Activated CD8-positive, alpha-beta T cell treated with anti-CD3 and anti-CD28 coated beads, Interleukin-2, amount 10 ng/mL, durations not matched to agents 7 days and 5 days (primary cell): ENCODE results near the gene MACROD2. TPM values are rescaled to one million over a fixed set of nuclear protein-coding genes. Genes with fewer than 3 reads are reported as not detected.

ENCODE experiments used
- ATAC-seq: fragments of 150-1000 bp; cut with Tn5 transposase; one replicate; pipeline ENCODE4 v1.10.0; 2021; ENCODE audit warnings: moderate library complexity
- CTCF ChIA-PET: fragments of 350-600 bp; sonication (Branson Sonifier 250); formaldehyde crosslinking; loops from one replicate; lab custom pipeline; 2021; ENCODE audit warnings: antibody characterized with exemption; lab: Charles Lee
- POLR2A ChIA-PET: fragments of 350-600 bp; sonication (Branson Sonifier 250); formaldehyde crosslinking; loops from one replicate; lab custom pipeline; 2021; ENCODE audit warnings: antibody characterized with exemption; lab: Charles Lee
- DNase-seq: peaks from one replicate; pipeline ENCODE4 v3.0.0-alpha.2; 2020
- H3K27ac Mint-ChIP-seq: one replicate; pipeline ENCODE4 v1.8.0; 2021; ENCODE audit warnings: mild to moderate bottlenecking, mixed read lengths
- H3K27me3 Mint-ChIP-seq: one replicate; pipeline ENCODE4 v1.8.0; 2021; ENCODE audit warnings: low read depth, mixed read lengths
- H3K36me3 Mint-ChIP-seq: one replicate; pipeline ENCODE4 v1.8.0; 2021; ENCODE audit warnings: low read depth, mixed read lengths
- H3K4me1 Mint-ChIP-seq: one replicate; pipeline ENCODE4 v1.8.0; 2021; ENCODE audit warnings: low read depth, mixed read lengths
- H3K4me3 Mint-ChIP-seq: one replicate; pipeline ENCODE4 v1.8.0; 2021; ENCODE audit warnings: mild to moderate bottlenecking, mixed read lengths
- H3K9me3 Mint-ChIP-seq: one replicate; pipeline ENCODE4 v1.8.0; 2022; ENCODE audit warnings: mixed read lengths; ENCODE audit not compliant: insufficient read depth
- total RNA-seq, 2 experiments: library from RNA; stranded (reverse); gene quantifications; one replicate each; pipeline ENCODE4 v1.2.3, GENCODE V29; 2021

Gene MACROD2
- total RNA-seq, 2 experiments from 2014 or later: 0.08 TPM; not detected in 1

DNA sequence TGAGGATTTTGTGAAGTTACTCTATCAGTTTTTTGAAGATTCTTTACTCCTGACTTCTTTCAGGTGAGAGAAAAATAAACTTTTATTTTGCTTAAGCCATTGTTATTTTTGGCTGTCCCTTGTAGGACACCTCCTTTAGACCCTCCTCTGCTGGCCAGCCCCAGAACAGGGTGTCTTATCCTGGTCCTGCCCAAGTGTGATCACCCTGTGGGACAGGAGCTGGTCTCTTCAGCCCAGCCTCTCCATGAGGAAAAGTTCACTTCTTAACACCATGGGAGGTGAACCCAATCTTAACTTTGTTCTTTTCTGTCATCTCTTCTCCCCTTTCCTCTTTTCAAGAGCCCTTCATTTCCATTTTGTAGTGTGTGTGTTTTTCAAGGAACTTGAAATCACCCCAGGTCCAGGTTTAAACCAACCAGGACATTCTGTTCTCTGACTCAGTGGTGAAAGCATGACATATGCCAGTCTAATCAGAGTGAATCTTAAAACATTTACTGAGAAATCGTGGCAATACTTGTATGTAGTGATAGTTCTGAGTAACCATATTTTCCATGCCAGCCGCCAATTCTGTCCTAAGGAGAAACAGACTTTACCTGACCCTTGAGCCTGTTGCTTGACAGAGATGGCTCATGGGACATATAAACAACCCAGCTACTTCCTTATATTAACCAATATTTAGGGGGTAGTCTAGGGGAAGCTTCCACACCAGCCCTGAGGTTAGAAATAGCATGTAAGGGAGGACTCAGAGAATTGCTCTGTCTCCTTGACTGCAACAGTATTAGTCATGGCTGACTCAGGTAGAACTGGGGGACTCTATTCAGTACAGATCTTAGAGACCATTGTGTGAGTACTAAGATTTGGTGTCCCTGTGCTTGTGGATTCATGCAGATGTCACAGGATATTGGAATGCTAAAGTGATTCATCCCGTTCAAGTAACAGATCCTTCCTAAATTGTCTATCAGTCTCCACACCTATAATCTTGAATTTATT, 293.3 kb downstream of the MACROD2 start:
- H3K27ac Mint-ChIP-seq: no peak overlapping the region
- ATAC-seq (no peak), DNase-seq (no peak)
- H3K4me3 Mint-ChIP-seq: no peak overlapping the region
- no peaks in the 10 kb centered on the region for H3K4me1 Mint-ChIP-seq
- ChIA-PET POLR2A (no interaction called here), CTCF (no interaction called here)
- no peaks in the 10 kb centered on the region for H3K27me3 Mint-ChIP-seq
- peaks cover 5% of the 10 kb centered on the region for H3K9me3 Mint-ChIP-seq
- H3K36me3 Mint-ChIP-seq: no peaks in the 10 kb centered on the region

DNA sequence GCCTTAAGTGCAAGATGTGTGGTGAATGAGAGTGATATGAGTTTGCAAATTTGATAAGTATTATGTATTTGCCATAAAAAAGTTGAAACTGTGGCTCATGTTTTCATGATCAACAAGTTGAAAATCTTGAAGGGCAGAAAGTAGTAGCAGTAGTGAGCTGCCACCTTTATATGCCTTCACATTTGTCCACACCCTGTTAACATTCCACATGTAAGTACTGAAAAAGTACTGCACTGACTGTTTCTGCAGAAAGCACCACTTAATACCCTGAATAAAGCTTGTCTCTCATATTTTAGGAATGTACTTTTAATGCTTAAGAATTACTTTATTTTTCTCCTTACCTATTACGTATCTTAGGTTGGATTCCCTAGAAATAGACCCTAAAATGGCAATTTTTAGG, 296.2 kb downstream of the MACROD2 start:
- Mint-ChIP-seq H3K4me1 (no peaks in the 10 kb centered on the region), H3K36me3 (no peaks in the 10 kb centered on the region), H3K4me3 (no peak overlapping the region), H3K27ac (no peak overlapping the region), H3K27me3 (no peaks in the 10 kb centered on the region), H3K9me3 (no peaks in the 10 kb centered on the region)
- DNase-seq (no peak), ATAC-seq (no peak)
- ChIA-PET POLR2A (no interaction called here), CTCF (no interaction called here)

DNA sequence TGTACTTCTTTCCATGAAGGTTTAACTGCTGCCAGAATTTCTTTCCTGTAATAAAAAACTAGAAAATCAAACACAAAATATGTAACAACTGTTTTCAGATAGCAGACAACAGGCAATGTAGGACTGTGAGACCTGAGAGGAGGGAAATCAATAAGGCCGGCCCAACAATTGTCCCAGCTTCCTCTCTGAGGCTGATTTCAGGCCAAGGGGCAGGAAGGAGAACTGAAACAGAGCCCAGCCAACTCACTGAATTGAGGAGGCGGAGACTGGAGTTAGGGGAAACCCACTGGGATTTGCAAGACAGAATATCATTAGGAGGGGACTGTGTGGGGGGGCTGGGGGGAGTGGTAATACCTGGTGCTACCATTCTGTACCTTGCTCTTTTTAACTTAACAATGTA, 299.9 kb downstream of the MACROD2 start:
- CTCF ChIA-PET: no interaction called here
- Mint-ChIP-seq H3K4me1 (no peaks in the 10 kb centered on the region), H3K27me3 (no peaks in the 10 kb centered on the region), H3K9me3 (peaks cover 4% of the 10 kb centered on the region), H3K36me3 (no peaks in the 10 kb centered on the region), H3K27ac (no peak overlapping the region), H3K4me3 (no peak overlapping the region)
- no peak for ATAC-seq
- no peak for DNase-seq
- POLR2A ChIA-PET: no interaction called here

DNA sequence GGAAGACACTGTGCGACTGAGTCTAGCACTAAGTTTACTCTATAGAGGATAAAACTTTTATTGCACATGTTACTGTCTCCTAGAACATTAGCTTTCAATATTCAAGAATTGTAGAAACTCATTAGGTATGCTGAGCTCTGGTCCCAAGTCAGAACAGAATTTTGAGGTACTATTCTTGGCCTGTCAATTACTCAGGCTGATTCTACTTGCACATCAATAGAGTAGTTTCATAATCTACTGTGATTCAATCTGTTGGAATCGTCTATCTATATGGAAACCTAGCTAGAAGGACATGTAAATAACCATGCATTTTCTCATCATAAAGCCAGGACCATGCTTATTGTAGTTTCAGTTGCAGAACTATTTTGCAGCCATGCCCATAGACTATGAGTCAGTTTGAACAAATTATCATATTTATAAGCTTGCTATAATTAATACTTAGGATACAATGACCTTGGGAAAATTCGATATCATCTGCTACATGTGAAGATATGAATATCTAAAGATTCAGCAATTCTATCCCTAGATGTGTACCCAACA, 300.5 kb downstream of the MACROD2 start:
- CTCF ChIA-PET: no interaction called here
- H3K4me3 Mint-ChIP-seq: no peak overlapping the region
- H3K36me3 Mint-ChIP-seq: no peaks in the 10 kb centered on the region
- ATAC-seq (no peak), DNase-seq (no peak)
- H3K9me3 Mint-ChIP-seq: peaks cover 4% of the 10 kb centered on the region
- H3K4me1 Mint-ChIP-seq: no peaks in the 10 kb centered on the region
- no peak overlapping the region for H3K27ac Mint-ChIP-seq
- no peaks in the 10 kb centered on the region for H3K27me3 Mint-ChIP-seq
- POLR2A ChIA-PET: no interaction called here

DNA sequence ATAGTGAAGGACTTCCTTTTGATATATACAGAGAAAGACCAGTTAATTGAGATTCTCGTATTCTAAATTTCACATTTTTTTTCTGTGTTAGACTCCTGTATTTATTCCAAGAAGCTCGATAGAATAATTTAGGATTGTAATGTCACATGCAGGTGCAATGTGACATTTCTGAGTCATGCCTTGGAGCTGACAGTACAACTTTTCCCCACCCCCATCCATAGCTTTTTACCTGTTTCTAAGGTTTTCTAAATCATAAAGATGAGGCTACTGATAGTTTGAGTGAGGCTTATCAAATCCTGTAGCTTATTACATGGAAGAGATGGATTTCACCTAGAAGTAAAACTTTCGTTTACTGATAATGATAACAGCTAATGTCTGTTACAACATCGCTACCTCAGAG, 304.5 kb downstream of the MACROD2 start:
- Mint-ChIP-seq H3K27me3 (no peaks in the 10 kb centered on the region), H3K36me3 (no peaks in the 10 kb centered on the region), H3K4me3 (no peak overlapping the region), H3K27ac (no peak overlapping the region), H3K4me1 (no peaks in the 10 kb centered on the region), H3K9me3 (peaks cover 4% of the 10 kb centered on the region)
- ATAC-seq: no peak
- ChIA-PET POLR2A (no interaction called here), CTCF (no interaction called here)
- DNase-seq: no peak

DNA sequence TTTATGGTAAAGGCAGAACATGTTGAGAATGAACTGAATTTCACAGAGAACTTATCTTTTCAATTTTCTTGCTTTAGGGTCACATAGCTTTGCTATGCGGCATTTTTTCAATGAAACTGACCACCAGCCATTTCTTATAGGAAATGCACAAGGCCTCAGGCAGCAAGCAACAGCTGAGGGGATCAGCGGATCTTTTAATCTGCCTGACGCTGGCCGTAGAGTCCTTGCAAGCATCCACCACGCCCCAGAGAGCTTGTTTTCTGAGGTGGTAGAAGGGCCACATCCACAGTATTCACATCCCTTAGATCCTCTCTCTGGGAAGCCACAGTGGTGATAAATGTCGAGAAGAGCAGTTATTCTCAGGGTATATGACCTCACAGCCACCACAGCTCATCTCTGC, 307.8 kb downstream of the MACROD2 start:
- POLR2A ChIA-PET: no interaction called here
- no peaks in the 10 kb centered on the region for H3K36me3 Mint-ChIP-seq
- H3K4me1 Mint-ChIP-seq: no peaks in the 10 kb centered on the region
- ATAC-seq (no peak), DNase-seq (no peak)
- no peak overlapping the region for H3K4me3 Mint-ChIP-seq
- no peaks in the 10 kb centered on the region for H3K27me3 Mint-ChIP-seq
- H3K9me3 Mint-ChIP-seq: peaks cover 4% of the 10 kb centered on the region
- H3K27ac Mint-ChIP-seq: no peak overlapping the region
- CTCF ChIA-PET: no interaction called here

DNA sequence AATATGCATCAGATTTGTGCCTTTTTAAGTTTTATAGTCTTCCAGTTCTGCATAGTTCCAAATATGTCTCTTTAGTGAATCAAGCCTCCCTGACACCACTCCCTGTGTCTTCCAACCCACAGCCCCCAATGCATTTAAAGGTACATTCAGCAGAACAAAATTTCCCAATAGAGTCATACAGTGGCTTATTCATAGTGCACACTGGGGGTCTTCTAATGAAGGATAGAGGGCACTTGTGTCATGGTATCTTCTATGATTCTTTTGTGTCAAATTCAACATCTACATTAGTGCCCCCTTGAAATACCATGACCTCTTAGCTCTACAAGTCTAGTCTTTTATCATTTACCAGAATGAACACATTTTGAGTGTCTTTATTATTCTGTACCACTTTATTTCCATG, 308.3 kb downstream of the MACROD2 start:
- H3K4me1 Mint-ChIP-seq: no peaks in the 10 kb centered on the region
- H3K27ac Mint-ChIP-seq: no peak overlapping the region
- POLR2A ChIA-PET: no interaction called here
- ATAC-seq (no peak), DNase-seq (no peak)
- peaks cover 1% of the 10 kb centered on the region for H3K9me3 Mint-ChIP-seq
- CTCF ChIA-PET: no interaction called here
- H3K27me3 Mint-ChIP-seq: no peaks in the 10 kb centered on the region
- no peak overlapping the region for H3K4me3 Mint-ChIP-seq
- no peaks in the 10 kb centered on the region for H3K36me3 Mint-ChIP-seq

DNA sequence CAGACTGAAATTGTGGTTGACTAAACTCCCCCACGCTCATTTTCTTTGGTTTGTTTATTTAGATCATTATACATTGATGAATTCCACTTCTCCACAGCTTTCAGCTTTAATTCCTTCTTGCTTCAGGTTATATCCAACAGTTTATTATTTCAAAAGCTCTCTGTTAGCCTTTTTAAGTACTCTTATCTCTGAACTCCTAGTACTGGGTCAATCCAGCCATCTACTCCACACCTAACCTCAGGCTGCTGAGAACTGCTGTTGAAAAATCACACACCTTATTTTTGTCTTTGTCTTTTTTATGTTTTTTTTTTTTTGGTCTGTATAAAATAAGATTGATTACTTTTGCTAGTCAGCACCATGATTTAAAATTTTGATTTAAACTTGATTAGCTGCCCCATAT, 309.2 kb downstream of the MACROD2 start:
- H3K4me3 Mint-ChIP-seq: no peak overlapping the region

DNA sequence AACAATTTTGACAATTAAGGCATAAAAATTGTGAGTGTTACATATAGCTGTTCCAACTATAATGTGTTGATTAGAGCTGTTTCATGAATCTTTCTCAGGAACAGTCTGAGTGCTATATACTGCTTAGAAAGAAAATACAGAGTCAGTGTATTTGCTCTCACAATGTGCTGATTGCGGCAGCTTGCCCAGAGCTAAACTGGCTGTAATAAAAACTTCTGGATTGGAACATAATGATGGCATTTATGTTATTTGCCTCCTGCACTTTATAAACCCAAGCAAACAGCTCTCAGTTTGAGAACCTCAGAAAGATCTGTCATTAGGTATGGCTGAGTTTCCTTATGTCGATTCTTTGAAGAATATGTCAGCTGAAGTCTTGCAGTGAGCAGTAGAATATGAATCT, 312.6 kb downstream of the MACROD2 start:
- ChIA-PET POLR2A (no interaction called here), CTCF (no interaction called here)
- H3K9me3 Mint-ChIP-seq: no peaks in the 10 kb centered on the region
- no peaks in the 10 kb centered on the region for H3K4me1 Mint-ChIP-seq
- no peaks in the 10 kb centered on the region for H3K27me3 Mint-ChIP-seq
- no peaks in the 10 kb centered on the region for H3K36me3 Mint-ChIP-seq
- DNase-seq: no peak
- H3K27ac Mint-ChIP-seq: no peak overlapping the region
- no peak for ATAC-seq
- H3K4me3 Mint-ChIP-seq: no peak overlapping the region

More for the DNA sequence above, 309.2 kb downstream of the MACROD2 start:
- CTCF ChIA-PET: no interaction called here
- no peak for DNase-seq
- no peaks in the 10 kb centered on the region for H3K4me1 Mint-ChIP-seq
- H3K9me3 Mint-ChIP-seq: no peaks in the 10 kb centered on the region
- H3K27ac Mint-ChIP-seq: no peak overlapping the region
- POLR2A ChIA-PET: no interaction called here
- no peaks in the 10 kb centered on the region for H3K36me3 Mint-ChIP-seq
- no peaks in the 10 kb centered on the region for H3K27me3 Mint-ChIP-seq
- ATAC-seq: no peak

DNA sequence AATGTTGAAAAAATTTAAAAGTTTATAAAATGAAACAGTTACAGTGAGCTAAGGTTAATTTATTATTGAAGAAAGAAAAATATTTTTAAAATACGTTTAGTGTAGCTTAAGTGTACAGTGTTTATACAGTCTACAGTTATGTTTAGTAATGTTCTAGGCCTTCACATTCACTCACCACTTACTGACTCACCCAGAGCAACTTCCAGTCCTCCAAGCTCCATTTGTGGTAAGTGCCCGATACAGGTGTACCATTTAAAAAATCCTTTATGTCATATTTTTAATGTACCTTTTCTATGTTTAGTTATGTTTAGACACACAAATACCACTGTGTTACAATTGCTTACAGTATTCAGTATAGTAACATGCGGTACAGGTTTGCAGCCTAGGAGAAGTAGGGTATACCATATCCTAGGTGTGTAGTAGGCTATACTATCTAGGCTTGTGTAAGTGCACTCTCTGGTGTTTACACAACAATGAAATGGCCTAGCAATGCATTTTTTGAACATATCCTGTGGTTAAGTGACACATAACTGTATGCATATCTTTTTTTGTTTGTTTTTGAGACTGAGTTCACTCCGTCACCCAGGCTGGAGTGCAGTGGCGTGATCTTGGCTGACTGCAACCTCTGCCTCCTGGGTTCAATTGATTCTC, 315.8 kb downstream of the MACROD2 start:
- no peaks in the 10 kb centered on the region for H3K27me3 Mint-ChIP-seq
- H3K27ac Mint-ChIP-seq: no peak overlapping the region
- H3K9me3 Mint-ChIP-seq: no peaks in the 10 kb centered on the region
- no peak for DNase-seq
- H3K4me3 Mint-ChIP-seq: no peak overlapping the region
- H3K36me3 Mint-ChIP-seq: no peaks in the 10 kb centered on the region
- ATAC-seq: no peak
- H3K4me1 Mint-ChIP-seq: no peaks in the 10 kb centered on the region
- ChIA-PET POLR2A (no interaction called here), CTCF (no interaction called here)

DNA sequence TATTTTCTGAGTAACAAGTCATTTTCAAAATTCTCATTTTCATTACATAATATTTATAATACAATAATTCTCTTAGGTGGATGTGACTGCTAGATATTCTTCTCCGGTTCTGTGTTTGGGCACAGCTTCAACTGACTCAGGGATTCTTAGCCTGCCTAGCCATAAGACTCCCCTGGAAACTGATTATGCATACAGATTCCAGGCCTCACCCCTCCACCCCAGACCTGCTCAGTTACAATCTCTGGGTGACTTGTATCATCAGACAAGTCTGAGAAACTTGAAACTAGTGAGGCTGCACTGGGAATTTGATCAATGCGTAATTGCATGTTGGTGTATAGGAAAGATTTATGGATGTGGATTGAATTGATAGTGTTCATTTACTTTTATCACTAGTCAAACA, 316.7 kb downstream of the MACROD2 start:
- ATAC-seq (no peak), DNase-seq (no peak)
- ChIA-PET POLR2A (no interaction called here), CTCF (no interaction called here)
- Mint-ChIP-seq H3K4me1 (no peaks in the 10 kb centered on the region), H3K9me3 (no peaks in the 10 kb centered on the region), H3K27ac (no peak overlapping the region), H3K4me3 (no peak overlapping the region), H3K36me3 (no peaks in the 10 kb centered on the region), H3K27me3 (no peaks in the 10 kb centered on the region)

DNA sequence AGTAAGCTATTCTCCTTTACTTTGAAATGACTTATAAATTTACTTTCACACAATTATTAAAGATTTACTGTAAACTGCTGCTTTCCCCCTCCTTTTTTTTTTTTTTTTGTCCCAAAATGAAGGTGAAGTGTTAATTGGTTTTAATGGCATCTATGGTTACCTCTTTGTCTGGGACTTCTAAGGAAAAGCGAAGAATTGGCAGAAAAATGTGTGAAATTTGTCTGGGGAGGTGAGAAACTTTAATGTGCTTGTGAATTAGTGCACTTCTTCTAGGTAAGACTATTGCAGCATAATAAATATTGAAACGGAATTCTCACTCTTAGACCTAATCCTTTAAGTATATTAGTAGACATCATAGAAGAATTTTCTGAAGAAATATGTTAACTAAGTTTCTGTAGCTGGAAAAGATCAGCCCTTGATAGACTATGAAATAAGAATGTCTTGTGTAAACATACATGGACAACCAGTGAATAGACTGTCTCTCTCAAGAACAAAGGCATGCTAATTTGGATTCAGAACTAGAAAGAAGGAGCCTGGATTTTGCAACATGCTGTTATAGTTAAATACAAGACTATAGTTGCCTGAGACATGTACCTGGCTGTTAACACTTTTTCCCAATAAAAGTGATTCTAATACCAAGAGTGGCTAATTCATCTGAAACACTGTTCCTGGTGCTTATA, 318.2 kb downstream of the MACROD2 start:
- ChIA-PET POLR2A (no interaction called here), CTCF (no interaction called here)
- Mint-ChIP-seq H3K27me3 (no peaks in the 10 kb centered on the region), H3K4me3 (no peak overlapping the region), H3K9me3 (no peaks in the 10 kb centered on the region), H3K27ac (no peak overlapping the region), H3K36me3 (no peaks in the 10 kb centered on the region), H3K4me1 (no peaks in the 10 kb centered on the region)
- no peak for ATAC-seq
- no peak for DNase-seq
